GM19035 (cell line): ENCODE results near the gene CCL28.

Source experiments
- ATAC-seq: cut with Tn5 transposase; IDR thresholded peaks from one replicate; pipeline ENCODE4 v1.9.1; 2021; ENCODE audit not compliant: unreplicated experiment

CCL28 gene

GRCh38 chr5:43358726-43359125 is 53.5 kb downstream of the CCL28 start:
- ATAC-seq, result no peak

DNA sequence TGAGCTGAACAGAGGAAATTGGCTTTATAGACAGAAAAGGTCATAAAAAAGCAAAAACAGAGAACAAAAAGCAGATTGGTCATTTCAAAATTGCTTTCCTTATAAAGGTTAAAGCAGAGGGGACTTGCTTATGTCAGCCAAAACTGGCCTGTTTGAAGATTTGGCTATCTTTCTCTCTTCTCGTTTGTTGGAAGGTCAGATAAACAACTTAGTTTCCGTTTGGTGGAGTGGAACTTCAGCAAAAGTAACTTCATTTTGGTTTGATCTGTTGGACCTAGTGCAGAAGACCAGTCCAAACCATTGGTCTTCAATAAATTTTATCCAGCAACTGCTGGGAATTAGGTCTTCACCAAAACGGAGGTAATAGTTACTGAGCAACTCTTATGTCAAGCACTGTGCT is 53.9 kb downstream of the CCL28 start:
- no peak for ATAC-seq

DNA sequence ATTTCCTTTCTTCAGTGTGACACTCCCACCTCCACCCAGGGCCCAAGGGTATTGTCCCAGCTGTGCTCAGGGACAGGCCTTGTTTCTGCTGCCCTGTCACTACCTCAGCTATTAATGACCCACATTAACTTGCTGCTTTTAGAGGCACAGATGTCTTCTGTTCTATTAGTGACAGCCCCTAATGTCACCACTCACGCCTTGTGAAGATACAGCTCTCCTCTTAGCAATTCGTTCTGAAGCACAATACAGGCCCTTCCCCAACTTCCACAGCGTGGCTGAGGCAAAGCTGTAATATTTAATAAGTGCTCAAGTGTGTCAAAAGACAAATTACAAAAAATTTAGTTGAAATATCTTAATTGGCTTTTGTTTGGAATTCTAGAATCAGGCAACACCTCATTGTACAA is 54.3 kb downstream of the CCL28 start:
- no peak for ATAC-seq

DNA sequence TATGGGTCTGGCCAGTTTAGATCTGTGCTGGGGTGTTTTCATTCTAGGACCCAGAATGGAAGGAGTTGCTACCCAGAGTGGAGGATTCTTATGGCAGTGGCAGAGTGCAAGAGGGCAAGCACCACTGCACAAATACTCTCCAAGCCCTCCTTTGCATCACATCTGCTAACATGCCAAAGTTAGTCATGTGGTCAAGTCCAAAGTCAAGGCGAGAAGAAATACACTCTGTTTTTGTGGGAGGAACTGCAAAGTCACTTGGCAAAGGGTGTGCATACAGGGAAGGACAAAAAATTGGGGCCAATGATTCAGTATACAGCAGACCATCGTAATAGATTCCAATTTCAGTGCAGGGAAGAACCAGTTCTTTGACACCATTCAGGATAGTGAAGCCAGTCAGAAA is 55.1 kb downstream of the CCL28 start:
- ATAC-seq, result no peak

DNA sequence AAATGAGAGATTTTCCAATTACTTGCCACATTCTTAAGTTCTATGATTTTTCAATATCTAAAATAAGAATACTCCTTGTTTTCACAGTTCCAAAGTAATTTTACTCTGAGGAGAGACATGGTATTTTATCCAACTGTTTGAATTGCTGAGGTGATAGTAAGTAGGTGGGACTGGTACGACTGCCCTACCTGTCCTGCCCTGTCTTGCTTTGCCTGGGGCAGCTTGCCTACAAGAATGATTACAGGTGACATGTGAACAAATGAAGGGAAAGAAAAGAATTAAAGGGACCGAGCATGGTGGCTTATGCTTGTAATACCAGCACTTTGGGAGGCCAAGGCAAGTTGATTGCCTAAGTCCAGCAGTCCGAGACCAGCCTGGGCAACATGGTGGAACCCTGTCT is 57.4 kb downstream of the CCL28 start:
- no peak for ATAC-seq

GRCh38 chr5:43353668-43354067 is 58.5 kb downstream of the CCL28 start:
- ATAC-seq, result no peak

- ATAC-seq, result no peak
Observed at GRCh38 chr5:43352915-43353314, 59.3 kb downstream of the CCL28 start.

DNA sequence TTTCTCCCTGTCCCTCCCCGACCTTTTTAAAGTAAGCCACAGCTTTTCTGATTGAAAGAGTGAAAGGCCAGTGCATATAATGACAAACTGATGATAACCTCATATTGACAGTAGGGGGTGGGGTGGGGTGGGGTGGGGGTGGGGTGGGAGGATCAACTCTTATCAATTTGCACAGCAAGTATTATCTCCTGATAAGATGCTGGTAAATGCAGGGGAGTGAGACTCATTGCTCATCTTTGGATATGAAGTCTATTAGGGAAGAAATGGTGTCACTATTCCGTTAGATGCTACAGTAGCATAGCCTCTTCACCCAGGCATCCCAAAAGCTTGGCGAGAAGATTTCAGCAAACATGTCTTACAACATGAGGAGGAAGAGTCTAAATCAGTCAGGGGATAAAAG is 60.1 kb downstream of the CCL28 start:
- ATAC-seq, result no peak

GRCh38 chr5:43348861-43349363 is 63.3 kb downstream of the CCL28 start:
- no peak for ATAC-seq

- no peak for ATAC-seq
Observed at GRCh38 chr5:43348207-43348606, 64.0 kb downstream of the CCL28 start.

DNA sequence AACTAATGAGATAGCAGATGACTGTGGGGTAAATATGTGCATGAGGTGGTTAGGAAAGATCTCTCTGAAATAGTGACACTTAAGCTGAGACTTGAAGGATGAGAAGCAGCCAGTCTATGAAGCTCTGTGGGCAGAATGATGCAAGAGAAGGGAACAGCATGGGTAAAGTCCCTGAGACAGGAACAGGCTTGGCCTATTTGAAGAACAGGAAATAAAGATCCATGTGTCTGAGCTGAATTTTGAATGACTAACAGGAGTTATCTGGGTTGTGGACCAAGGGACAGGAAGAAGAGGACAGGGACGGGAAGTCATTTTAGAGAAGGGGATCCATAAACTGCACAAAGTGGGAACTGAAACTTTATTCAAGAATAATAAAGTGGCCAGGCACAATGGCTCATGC is 73.3 kb downstream of the CCL28 start:
- no peak for ATAC-seq

DNA sequence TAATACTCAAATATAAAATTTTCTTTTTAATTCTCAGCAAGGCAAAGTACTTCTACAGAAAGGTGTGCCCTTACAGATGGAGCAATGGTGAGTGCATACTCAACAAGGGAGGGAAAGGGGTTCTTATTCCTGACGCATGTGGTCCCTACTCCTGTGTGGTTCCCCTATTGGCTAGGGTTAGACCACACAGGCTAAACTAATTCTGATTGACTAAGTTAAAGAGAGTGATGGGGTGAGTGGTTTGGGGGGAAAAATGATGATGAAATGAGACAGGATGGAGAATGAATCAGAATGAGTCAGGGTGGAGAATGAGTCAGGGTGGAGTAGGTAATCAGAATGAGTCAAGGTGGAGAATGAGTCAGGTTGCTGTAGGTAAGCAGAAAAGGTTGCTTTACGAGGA is 76.0 kb downstream of the CCL28 start:
- no peak for ATAC-seq

DNA sequence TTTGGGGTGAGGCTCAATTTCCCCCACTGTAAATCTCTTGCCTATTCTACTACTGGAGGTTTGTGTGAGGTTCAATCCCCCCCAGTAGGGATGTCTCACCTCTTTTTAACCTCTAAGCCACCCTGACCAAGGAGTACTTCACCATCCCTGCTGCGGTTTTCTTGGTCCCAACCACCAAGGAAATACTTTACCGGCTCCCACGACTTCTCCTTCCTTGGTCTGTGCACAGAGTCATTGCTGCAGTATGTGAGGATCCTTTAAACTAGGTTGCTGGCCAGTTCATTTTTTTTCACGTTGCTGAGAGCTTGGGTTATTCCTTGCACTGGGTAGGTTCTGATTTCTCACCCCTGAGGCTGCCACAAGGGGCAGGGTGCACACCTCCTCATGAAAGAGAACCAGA is 76.5 kb downstream of the CCL28 start:
- ATAC-seq, result no peak

DNA sequence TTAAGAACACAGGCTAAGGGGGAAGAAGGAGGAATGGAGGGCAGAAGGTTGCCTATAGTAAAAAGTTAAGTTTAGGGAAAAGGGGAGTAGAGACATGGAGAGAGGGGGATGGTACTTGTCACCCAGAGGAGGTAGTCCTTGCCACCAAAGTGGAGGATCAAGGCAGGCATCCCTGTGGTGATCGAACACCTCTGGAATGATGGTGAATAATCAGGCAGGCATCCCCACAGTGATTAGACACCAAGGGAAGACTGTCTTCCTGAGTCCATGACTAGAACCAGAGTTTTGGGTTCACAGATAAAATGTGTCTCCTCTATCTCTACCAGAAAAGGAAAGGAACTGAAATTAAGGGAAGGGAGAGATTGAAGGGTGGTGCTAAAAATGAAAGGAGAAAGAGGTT is 79.8 kb downstream of the CCL28 start:
- no peak for ATAC-seq
